Measurements from ENCODE around the gene LSAMP. TPM values are rescaled to one million over a fixed set of nuclear protein-coding genes. Genes with fewer than 3 reads are reported as not detected.
"Not testable (repeated sequence)": the region's sequence is repeated elsewhere in the genome, so short reads cannot be mapped to it uniquely, and the experiment has no call there.

LSAMP gene
- polyA plus RNA-seq, 4 donors = 11.4 to 30.6 (median 14.0) TPM

DNA sequence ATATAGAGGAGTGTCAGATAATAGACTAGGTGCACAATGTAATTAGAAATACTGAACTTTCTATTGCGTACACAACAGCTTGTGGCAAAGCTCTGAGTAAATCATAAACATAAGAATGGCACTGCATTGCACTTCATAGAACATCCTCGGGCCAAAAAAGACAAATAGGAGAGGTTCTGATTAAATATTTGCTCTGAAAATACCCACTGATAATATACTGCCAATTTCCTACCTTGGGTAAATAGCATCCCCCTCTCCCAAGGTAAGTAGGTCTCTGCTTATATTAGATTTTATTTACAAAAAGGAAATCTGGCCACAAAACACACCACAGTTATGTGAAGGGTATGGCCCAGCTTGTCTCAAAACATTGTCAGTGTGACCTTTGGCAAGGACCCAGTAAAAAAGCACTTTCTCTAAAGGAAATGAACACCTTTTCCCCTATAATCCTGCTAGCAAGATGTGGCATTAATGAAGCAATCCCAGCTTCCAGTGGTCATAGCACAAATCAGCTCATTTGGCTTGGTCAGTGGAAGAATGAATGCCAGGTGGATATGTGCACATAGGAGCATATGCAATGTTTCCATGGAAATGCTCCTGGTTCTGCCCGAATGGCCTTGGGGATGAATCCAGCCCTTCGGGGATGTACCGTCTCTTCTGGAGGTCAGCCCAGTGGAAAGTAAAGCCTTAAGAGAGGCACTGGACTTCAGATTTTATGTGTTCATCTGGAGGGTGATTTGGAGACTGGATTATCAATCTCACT, 315.9 kb downstream of the LSAMP start:
- no peak for DNase-seq (ENCODE audit: low read depth in 4 of 4, low spot score in 3 of 4)

DNA sequence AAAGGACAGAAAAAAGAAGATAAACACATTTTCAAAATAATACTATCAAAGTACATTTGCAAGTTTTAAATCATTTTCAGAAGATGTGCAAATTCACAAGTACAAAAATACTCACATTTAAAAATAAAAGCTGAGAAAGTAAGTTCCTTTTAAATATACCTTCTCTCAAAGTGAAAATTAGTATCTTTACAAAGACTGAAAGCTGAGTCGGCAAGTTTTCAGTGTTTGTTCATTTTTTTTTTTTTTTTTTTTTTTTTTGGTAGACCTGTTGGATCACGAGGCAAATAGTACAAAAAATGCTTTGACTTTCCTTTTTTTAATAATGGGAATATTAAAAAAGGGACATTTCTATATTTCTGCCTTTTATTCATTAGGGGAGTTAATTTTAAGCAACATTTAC, 317.8 kb downstream of the LSAMP start:
- no peak for DNase-seq (ENCODE audit: low read depth in 4 of 4, low spot score in 3 of 4)

DNA sequence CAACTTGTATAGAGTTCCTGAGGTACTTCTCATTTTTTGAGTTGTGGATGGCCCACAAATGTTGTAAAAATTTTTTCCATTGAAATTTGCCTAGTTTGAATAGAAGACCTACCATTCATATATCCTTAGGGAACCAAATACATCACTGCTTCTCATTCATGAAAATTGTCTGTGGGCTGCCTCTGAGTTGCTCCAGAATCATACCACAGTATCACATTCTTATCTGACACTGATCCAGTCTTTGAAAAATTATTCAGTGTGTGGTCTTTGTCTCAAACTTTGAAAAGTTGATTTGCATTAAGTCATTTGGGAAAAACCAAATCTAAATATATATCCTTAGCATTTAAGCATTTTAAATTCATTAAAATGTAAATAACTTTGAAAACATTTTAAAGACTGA, 321.1 kb downstream of the LSAMP start:
- no peak for DNase-seq (ENCODE audit: low read depth in 4 of 4, low spot score in 3 of 4)

DNA sequence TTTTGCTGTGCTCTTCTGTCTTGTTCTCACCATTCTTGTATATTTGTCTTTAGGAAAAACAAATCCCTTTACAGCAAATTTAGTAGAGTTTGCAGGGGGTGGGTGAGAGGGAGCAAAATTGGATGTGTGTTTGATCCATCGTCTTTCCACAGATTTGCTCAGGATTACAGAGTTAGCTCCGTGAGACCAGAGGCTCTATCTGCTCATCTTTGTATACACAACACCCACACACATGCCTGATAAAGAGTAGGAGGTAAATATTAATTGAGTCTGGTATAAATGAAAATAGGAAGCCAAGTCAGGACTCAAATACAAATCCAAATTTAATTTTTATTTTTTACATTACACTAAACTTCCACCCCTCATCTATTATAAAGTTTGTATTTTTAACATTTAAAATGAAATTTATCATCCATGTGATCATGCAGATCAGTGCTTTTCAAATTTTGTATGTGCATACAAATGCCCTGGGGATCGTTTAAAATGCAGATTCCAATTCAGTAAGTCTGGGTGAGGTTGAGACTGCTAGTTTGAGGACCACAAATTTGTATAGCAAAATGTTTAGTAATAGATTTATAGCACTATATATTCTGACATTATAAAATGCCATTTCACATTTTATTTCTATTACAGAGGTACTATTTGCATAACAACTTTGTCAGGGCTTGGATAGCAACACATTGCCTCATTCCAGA, 326.7 kb downstream of the LSAMP start:
- DNase-seq (ENCODE audit: low read depth in 4 of 4, low spot score in 3 of 4) = no peak

DNA sequence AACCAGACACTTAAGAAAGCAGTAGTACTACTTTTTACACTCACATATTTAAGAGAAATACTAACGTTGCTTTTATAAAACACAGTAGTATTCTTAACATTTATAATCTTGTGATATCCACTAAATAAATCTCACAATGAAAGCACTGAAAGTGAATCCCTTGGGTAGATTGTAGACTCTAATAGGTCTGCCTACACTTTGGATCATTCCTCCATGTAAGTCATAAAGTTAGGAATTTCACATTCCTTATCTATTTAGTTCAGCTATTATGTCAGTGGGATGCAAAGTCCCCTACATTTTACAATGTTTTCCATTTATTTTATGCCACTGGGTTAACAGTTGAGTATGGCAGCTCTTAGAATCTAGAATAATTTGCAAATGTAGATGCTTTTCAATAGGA, 330.7 kb downstream of the LSAMP start:
- DNase-seq (ENCODE audit: low read depth in 4 of 4, low spot score in 3 of 4) = no peak

DNA sequence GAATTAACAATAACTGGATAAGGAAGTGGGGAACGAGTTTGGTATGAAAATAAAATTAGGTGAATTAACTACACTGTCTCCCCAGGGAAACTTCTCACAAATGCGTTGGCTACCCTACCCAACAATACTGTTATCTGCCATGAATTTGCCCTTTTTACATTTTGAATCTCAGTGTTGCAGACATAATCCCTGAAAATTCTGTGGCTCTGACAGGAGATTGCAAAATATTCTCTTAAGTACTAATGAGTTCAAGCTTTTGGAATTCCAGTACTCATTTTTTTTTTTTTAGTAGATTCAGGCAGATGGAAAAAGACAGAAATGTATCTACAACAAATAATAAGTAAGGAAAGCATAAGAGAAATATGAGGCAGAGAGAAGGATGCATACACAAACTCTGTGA, 332.6 kb downstream of the LSAMP start:
- no peak for DNase-seq (ENCODE audit: low read depth in 4 of 4, low spot score in 3 of 4)

DNA sequence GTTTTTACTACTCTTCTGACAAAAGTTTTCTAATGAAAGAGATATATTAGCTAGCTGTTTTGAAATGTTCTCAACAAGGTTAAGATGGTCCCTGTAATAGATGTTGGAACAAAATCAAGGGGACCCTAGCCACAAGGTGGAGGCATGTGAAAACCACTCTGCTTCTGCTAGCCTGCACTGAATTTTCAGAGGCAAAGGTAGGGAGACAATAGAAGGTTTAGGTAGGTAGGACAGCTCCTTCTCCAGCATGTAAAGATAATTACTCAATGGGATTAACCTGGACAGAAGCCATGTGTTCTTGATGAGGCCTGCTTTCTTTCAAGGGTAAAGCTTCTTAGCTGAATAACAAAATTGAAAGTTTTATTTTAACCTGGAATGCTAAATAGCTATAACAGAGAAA, 333.5 kb downstream of the LSAMP start:
- no peak for DNase-seq (ENCODE audit: low read depth in 4 of 4, low spot score in 3 of 4)

DNA sequence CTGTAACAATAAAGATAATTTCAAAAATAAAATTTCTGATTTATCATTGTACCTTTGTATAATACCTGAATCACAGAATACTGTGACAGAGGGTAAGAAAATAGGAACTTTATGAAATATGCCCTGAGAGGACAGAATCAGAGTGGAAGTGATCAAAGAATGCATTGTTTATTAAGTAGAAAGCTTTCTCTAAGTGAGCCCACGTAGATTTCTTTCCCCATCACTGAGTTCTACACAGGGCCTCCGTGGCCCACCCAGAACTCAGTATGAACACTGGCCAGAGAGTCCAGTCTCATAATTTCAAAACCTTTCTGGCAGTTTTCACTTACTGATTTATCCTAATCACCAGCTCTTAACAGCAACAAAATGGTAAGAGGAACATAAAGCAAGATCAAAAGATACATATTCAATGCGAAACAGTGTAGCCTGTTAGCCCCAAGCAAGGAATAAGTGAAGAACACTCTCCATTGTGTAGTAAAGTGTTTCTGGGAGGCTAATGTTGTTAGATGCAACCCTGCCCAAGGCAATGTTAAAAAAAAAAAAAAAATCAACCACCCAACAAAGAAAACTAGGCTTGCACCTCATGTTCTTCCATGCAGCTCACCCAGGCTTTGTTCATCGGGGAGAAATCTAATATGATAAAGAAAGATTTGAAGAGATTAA, 341.3 kb downstream of the LSAMP start:
- no peak for DNase-seq (ENCODE audit: low read depth in 4 of 4, low spot score in 3 of 4)

DNA sequence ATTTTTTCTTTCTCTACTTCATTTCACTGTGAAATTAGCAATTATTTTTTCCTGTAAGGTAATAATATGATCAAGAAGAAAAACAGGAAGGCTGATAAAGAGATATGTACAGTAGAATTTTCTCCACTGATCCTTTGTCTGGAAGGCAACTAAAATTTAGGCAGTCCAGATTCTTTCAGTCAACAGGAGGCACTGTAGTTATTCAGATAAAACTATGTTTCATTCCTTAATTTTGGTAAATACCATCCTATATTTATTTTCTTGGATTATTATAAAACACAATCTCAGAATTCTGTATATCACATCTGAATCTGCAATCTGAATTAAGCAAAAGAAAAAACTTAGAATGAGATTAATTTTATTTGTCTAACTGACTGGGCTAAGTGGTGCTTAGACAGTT, 343.2 kb downstream of the LSAMP start:
- no peak for DNase-seq (ENCODE audit: low read depth in 4 of 4, low spot score in 3 of 4)

DNA sequence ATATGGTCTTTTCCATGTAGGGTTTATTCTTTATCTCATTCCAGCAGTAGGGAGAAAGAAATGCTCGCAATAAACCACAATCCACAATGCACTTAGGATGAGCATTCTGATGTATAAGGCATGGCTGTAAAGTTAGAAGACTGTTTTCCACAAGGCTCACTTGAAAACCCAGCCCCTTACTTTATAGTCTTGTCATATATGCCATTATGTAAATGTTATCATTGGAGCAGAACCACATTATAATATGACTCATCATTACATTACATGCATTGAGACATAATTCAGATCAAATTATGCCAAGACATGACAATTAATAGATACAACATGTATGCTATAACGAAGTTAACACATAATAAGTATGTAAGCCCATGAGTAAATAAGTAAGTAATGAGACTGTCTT, 348.1 kb downstream of the LSAMP start:
- no peak for DNase-seq (ENCODE audit: low read depth in 4 of 4, low spot score in 3 of 4)

DNA sequence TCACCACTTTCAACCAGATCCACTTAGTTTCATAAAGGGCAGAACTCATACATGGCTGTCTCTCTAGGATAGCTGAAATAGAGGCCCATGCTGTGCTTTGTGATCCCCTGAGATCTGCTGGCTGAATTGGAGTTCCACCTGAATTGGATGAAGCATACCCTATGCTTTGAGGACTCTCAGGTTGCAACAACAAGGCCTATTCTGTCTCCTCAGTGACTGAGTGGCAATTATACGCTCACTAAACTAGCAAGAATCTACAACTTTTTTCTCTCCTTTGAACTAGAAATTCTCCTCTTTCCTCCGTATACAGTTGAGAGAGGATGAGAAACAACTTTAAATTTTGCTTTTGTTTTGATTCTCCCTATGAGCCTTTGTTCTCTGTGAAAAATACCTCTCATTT, 348.7 kb downstream of the LSAMP start:
- DNase-seq (ENCODE audit: low read depth in 4 of 4, low spot score in 3 of 4) = no peak

DNA sequence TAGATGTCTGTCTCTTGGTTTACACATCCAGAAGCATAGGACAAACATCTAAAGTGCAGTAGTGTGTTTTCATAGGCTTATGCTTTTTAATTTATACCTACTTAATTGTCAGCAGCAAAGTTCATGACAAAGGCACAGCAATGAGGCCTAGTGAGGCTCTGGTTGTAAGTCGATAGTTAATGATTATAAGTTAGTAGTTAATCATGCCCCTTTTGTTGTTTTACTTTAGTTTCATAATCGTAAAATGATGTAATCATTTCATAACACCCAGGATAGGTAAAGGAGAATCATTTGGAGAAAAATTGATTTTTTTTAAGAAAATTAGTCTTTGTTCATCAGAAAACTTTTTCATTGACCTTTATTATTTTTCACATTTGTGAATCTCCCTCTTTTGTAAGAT, 351.9 kb downstream of the LSAMP start:
- DNase-seq (ENCODE audit: low read depth in 4 of 4, low spot score in 3 of 4) = no peak

DNA sequence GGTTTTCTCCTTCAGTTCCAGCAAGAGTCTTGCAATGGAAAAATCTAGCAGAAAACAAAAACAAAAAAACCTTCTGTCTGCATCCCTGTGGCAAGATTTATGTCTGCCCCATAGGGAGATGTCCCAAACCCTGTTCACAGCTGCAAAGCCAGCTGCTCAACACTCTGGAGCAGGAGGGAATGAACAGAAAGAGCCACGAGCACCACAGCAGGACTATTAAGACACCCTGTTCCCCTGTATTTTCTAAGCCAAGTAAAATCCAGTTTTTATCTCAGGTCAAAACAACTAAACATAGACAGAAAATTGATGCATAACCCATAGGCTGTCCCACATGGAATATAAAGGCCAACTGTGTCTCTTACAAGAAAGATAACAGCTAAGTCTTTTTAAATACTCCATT, 357.9 kb downstream of the LSAMP start:
- DNase-seq (ENCODE audit: low read depth in 4 of 4, low spot score in 3 of 4) = no peak

DNA sequence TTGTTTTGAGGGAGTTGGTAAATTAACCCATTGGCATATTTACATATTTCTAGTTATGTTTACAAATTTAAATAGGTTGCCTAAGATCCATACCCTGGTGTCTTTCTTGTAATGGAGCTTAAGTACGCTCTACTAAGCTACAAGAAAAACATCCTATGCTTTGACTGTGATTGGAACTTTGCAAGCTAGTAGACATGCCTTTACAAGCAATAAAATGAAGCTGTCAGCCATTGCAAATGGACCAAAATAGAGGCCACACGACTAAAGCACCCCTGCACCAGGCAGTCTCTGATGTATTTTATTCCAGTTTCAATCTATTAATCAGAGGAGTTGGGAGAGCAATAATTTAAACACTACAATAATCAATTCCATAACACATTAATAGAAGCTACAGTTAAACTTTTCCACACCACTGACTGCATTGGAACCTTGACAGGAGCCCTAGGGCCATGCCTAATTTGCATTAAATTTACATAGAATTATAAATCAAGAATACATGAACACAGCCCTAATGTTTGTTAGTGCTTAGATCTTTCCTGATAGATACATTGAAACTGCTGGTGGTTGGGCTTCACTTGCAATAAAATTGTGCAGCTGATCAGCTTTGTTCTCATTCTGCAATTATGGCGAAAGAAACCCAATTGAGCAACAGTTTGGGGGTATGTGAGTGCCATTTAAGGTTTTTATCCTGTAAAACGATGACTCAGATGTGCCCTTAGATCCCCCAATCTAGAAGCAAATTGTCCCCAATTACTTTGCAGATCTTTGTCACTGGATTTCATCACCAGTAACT, 360.1 kb downstream of the LSAMP start:
- DNase-seq (ENCODE audit: low read depth in 4 of 4, low spot score in 3 of 4) = no peak

DNA sequence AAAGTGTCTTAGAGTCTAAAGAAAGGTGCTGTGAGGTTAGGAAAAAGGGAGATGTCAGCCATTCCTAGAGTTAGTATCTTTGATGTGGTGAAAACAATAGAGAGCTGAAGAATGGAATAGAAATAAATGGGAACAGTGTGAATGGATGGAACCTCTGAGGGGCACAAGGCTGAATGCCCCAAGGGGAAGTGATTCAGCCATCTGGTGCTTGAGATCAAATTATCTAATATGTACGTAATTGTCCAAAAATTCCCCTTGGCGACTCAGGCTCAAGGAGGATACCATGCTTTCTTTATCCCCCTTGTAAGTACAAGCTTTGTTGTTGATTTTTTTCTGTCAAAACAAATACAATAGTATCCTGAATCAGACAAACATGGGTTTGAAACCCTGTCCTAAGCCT, 361.6 kb downstream of the LSAMP start:
- no peak for DNase-seq (ENCODE audit: low read depth in 4 of 4, low spot score in 3 of 4)

DNA sequence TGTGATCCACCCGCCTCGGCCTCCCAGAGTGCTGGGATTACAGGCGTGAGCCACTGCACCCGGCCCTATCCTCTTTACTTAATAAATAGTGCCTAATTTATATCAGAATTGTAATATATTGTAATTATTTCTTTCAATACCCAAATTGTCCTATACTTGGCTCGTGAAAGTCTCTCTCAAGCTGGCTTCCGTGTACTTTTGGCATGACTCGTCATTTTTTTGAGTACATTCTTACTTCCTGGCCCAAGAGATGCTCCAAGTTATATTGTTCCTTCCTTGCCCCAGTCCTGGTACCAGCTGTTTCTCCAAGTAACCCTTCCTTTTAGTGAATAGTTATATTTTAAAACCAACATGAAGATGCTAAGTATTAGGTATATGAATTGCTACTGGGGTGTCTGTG, 366.7 kb downstream of the LSAMP start:
- DNase-seq (ENCODE audit: low read depth in 4 of 4, low spot score in 3 of 4) = no peak

DNA sequence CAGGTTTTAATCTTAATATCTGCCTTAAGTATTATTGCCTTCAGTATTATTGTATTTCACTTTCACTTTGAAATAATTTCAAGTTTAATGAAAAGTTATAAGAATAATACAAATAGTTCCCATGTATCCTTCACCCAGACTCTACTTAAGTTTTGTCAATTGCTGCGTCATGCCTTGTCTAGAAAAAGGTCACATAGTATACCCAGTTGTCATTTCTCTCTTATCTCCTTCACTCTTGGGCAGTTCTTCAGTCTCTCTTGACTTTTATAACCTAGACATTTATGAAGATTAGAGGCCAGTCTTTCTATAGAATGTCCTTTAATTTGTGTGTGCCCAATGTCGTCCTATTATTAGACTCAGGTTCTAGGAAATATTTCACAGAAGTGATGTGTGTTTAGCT, 367.7 kb downstream of the LSAMP start:
- no peak for DNase-seq (ENCODE audit: low read depth in 4 of 4, low spot score in 3 of 4)

DNA sequence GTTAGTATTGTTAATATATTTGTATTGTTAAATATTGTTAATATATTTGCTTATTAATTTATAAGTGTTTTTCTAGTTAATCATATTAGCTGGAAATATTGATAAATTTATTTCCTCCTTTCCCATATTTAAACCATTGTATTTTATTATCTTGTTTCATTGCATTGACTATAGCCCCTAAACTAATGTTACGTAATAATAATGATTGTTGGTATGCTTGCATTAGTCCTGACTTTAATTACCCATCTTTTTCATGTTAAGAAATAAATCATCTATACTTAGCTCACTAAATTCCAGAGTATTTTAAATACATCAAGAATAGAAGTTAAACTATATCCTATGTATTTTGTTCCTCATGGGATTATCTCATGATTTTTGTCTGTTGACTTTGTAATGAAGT, 368.2 kb downstream of the LSAMP start:
- DNase-seq (ENCODE audit: low read depth in 4 of 4, low spot score in 3 of 4) = no peak

DNA sequence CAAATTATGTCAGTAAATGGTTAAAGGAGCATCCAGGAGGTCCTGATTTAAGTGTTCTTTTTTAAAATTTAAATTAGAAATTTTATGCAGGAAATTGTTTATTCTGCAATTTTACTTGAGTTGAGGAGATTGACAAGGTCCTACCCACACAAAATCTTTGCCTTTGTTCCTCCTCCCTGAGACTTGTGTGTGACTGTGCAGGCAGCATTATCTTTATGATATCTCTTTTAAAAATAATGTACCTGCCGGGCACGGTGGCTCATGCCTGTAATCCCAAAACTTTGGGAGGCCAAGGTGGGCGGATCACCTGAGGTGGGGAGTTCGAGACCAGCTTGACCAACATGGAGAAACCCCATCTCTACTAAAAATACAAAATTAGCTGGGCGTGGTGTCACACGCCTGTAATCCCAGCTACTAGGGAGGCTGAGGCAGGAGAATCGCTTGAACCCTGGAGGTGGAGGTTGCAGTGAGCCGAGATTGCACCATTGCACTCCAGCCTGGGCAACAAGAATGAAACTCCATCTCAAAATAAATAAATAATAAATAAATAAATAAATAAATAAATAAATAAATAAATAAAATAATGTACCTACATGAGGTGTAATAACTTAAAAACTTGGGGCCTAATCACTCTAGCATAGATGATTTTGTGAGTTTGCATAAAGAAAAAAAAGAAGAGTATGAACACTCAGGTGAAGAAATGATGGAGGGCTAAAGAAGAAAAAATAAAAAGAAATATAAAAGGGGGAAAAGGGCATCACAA, 374.6 kb downstream of the LSAMP start:
- DNase-seq (ENCODE audit: low read depth in 4 of 4, low spot score in 3 of 4) = not testable (repeated sequence)

DNA sequence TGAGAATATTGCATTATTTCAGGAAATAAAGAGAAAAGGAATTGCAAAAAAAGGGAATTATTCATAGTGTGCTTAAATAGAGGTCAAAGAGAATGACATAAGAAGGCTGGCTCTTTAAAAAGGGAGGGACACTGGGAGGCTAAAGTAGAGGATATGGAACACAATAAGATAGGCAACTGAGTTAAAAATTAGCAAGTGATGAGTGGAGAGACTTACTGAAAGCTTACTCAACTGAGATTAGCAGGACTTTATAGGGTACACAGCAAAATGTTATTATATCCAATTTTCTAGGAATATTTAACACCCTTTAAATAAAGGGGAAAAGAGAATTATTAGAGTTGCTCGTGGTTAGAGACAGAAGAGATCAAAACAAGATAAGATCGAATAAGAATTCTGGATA, 375.2 kb downstream of the LSAMP start:
- no peak for DNase-seq (ENCODE audit: low read depth in 4 of 4, low spot score in 3 of 4)
